GM23248 (cell line): ENCODE results near the gene EEPD1.

Experiments
- EZH2 ChIP-seq: fragments of 200-600 bp; sonication (generic); IDR thresholded peaks from 2 replicates; pipeline ENCODE4 v1.6.1; 2018; ENCODE audit warnings: antibody characterized with exemption, mild to moderate bottlenecking; ENCODE audit not compliant: insufficient read depth, poor library complexity, severe bottlenecking
- EZH2phosphoT487 ChIP-seq: fragments of 200-600 bp; sonication (generic); IDR thresholded peaks from 2 replicates; pipeline ENCODE4 v1.6.1; 2018; ENCODE audit warnings: antibody characterized with exemption, moderate library complexity, mild to moderate bottlenecking, low read depth; ENCODE audit not compliant: insufficient read depth

DNA sequence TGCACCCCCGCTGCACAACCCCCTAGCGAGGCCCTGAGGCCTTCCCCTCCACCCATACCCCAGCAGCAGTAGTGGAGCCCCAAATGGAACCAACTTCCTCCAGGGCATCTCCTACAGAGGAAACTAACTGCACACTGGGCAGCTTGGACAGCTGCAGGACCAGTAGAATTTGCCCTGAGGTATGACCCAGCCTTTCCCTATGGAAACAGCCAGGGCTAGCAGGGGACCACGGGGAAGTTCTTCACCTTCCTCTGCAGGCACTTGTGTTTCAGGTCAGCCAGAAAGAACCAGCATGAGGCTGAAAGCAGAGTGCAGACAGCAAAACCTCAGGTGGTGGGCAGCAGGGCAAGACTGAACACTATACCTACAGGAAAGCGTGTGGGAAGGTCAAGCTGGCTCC lies 5.7 kb upstream of the EEPD1 start:
- TF ChIP-seq EZH2phosphoT487, result no peak
- no peak for TF ChIP-seq EZH2
